GM19324 (cell line): ENCODE results near the gene IQCF2.
"Not testable (repeated sequence)": the region's sequence is repeated elsewhere in the genome, so short reads cannot be mapped to it uniquely, and the experiment has no call there.

Experiments used
- ATAC-seq: cut with Tn5 transposase; IDR thresholded peaks from one replicate; pipeline ENCODE4 v1.9.1; 2021; ENCODE audit warnings: mild to moderate bottlenecking, moderate library complexity; ENCODE audit not compliant: unreplicated experiment, low FRiP score

The IQCF2 gene

GRCh38 chr3:51860703-51861665, at the start of gene IQCF2:
TSS of gene IQCF2 (plus strand) at chr3:51861615. CDS start at chr3:51861667, 52 bp downstream.
- ATAC-seq = no peak

GRCh38 chr3:51813539-51813938, 47.9 kb upstream of the IQCF2 start:
- ATAC-seq = no peak

GRCh38 chr3:51814034-51814433, 47.4 kb upstream of the IQCF2 start:
- no peak for ATAC-seq

GRCh38 chr3:51815614-51816013, 45.8 kb upstream of the IQCF2 start:
- no peak for ATAC-seq

- ATAC-seq = no peak
These were observed 44.7 kb upstream of the IQCF2 start for GRCh38 chr3:51816723-51817122.

- ATAC-seq = no peak
These were observed 44.0 kb upstream of the IQCF2 start for GRCh38 chr3:51817375-51817774.

GRCh38 chr3:51819151-51819550, 42.3 kb upstream of the IQCF2 start:
- ATAC-seq = no peak

GRCh38 chr3:51819709-51820406, 41.6 kb upstream of the IQCF2 start:
- no peak for ATAC-seq

GRCh38 chr3:51828297-51828696, 33.1 kb upstream of the IQCF2 start:
- no peak for ATAC-seq

GRCh38 chr3:51830345-51830744, 31.1 kb upstream of the IQCF2 start:
- no peak for ATAC-seq

- ATAC-seq = no peak
These were observed 30.5 kb upstream of the IQCF2 start for GRCh38 chr3:51830836-51831385.

GRCh38 chr3:51836606-51837005, 24.8 kb upstream of the IQCF2 start:
- no peak for ATAC-seq

- ATAC-seq = no peak
These were observed 16.3 kb upstream of the IQCF2 start for GRCh38 chr3:51845129-51845528.

- ATAC-seq = not testable (repeated sequence)
These were observed 6.0 kb upstream of the IQCF2 start for GRCh38 chr3:51855411-51855810.

GRCh38 chr3:51862886-51863285, 1.5 kb downstream of the IQCF2 start:
- ATAC-seq = no peak

- ATAC-seq = not testable (repeated sequence)
These were observed 7.5 kb downstream of the IQCF2 start for GRCh38 chr3:51868896-51869295.

- ATAC-seq = no peak
These were observed 7.9 kb downstream of the IQCF2 start for GRCh38 chr3:51869304-51869703.

- ATAC-seq = no peak
These were observed 11.9 kb downstream of the IQCF2 start for GRCh38 chr3:51873253-51873766.

- no peak for ATAC-seq
These were observed 12.5 kb downstream of the IQCF2 start for GRCh38 chr3:51873876-51874275.

GRCh38 chr3:51874411-51874810, 13.0 kb downstream of the IQCF2 start:
- no peak for ATAC-seq

- ATAC-seq = no peak
These were observed 13.5 kb downstream of the IQCF2 start for GRCh38 chr3:51874889-51875288.
